ENCODE results near the gene CD300LG.
"Not testable (repeated sequence)": the region's sequence is repeated elsewhere in the genome, so short reads cannot be mapped to it uniquely, and the experiment has no call there.

CD300LG gene, protein sequence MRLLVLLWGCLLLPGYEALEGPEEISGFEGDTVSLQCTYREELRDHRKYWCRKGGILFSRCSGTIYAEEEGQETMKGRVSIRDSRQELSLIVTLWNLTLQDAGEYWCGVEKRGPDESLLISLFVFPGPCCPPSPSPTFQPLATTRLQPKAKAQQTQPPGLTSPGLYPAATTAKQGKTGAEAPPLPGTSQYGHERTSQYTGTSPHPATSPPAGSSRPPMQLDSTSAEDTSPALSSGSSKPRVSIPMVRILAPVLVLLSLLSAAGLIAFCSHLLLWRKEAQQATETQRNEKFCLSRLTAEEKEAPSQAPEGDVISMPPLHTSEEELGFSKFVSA

GRCh38 chr17:43846963-43847371 is at the start of gene CD300LG:
Gene CD300LG (plus strand): TSS chr17:43847176. CDS start chr17:43847217, 41 bp downstream.
- no peak for DNase-seq (ENCODE audit: low read depth)

DNA sequence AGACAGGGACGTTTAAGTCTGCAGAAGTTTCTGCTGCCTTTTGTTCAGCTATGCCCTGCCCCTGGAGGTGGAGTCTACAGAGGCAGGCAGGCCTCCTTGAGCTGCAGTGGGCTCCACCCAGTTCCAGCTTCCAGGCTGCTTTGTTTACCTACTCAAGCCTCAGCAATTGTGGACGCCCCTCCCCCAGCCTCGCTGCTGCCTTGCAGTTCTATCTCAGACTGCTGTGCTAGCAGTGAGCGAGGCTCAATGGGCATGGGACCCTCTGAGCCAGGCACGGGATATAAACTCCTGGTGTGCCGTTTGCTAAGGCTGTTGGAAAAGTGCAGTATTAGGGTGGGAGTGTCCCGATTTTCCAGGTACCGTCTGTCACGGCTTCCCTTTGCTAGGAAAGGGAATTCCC is 49.0 kb upstream of the CD300LG start:
- not testable (repeated sequence) for DNase-seq (ENCODE audit: low read depth)

DNA sequence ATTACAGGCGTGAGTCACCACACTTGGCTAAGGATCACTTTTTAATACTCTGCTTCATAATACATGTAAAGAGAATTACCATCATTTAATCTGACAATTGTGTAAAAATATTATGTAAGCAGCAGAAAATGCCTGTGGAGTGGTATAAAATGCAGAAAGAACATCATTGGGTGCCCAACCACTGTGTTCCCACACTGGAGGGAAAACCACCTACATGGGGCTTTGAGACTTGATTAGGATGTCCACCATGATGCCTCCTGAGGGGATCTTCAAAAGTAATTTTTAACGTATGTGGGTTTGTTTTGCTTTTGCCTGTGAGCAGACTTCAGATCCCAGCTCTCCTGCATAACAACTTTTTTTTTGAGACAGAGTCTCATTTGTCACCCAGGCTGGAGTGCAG is 47.9 kb upstream of the CD300LG start:
- DNase-seq (ENCODE audit: low read depth): no peak

GRCh38 chr17:43800736-43801135 is 46.2 kb upstream of the CD300LG start:
- DNase-seq (ENCODE audit: low read depth): no peak

- no peak for DNase-seq (ENCODE audit: low read depth)
Measured at GRCh38 chr17:43801844-43802243, 45.1 kb upstream of the CD300LG start.

GRCh38 chr17:43803758-43804157 is 43.2 kb upstream of the CD300LG start:
- DNase-seq (ENCODE audit: low read depth): peak; percentile 13

DNA sequence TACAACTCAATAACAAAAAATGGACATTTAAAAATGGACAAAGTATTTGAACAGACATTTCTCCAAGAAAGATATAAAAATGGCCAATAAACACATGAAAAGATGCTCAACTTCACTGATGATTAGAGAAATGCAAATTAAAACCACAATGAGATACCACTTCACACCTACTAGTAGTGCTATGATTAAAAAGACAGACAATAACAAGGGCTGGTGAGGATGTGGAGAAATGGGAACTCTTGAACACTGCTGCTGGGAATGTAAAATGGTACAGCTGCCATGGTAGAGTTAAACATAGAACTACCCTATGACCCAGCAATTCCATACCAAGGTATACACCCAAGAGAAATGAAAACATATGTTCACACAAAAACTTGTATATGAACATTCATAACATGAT is 41.9 kb upstream of the CD300LG start:
- DNase-seq (ENCODE audit: low read depth): no peak

DNA sequence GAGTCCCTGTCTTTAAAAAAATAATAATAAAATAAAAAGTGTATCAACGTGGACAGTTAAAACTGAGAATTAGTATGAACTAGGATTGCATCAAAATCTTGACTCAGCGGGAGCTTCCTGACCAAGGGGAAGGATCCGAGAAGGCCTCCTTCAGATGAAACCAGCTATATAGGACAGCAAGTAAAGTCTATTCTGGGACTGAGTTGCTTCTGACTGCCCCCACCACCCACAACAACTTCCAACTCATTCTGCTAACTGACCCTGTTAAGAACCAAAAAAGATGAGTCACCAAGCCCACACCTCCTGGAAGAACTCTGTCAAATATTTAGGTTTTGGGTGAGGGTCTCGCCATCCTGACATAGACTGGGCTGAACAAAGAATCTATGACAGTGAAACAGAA is 38.9 kb upstream of the CD300LG start:
- no peak for DNase-seq (ENCODE audit: low read depth)

- no peak for DNase-seq (ENCODE audit: low read depth)
Measured at GRCh38 chr17:43809121-43809520, 37.9 kb upstream of the CD300LG start.

DNA sequence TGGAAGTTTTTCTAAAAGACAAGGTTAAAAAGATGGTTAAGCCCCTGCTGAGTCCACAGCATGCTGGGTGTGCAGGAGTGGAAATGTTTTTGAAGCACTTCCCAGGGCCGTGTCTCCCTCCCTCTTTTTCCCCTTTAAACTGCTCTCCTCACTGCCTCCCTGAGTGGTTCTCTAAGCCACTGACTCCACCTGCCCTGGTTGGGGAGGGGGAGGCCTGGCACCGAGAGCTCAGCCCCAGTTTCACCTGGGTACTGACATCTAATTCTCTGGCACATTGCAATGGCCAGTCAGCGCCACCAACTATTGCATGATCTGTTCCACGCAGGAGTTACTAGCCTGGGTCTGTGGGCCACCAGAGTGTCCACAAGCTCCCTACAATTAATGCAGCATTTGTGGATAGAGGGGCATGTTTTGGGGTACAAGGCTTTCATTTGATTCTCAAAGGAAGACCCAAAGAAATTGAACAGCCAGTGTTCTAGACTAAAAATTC is 36.7 kb upstream of the CD300LG start:
- DNase-seq (ENCODE audit: low read depth): no peak

GRCh38 chr17:43810823-43811222 is 36.2 kb upstream of the CD300LG start:
- DNase-seq (ENCODE audit: low read depth): no peak

DNA sequence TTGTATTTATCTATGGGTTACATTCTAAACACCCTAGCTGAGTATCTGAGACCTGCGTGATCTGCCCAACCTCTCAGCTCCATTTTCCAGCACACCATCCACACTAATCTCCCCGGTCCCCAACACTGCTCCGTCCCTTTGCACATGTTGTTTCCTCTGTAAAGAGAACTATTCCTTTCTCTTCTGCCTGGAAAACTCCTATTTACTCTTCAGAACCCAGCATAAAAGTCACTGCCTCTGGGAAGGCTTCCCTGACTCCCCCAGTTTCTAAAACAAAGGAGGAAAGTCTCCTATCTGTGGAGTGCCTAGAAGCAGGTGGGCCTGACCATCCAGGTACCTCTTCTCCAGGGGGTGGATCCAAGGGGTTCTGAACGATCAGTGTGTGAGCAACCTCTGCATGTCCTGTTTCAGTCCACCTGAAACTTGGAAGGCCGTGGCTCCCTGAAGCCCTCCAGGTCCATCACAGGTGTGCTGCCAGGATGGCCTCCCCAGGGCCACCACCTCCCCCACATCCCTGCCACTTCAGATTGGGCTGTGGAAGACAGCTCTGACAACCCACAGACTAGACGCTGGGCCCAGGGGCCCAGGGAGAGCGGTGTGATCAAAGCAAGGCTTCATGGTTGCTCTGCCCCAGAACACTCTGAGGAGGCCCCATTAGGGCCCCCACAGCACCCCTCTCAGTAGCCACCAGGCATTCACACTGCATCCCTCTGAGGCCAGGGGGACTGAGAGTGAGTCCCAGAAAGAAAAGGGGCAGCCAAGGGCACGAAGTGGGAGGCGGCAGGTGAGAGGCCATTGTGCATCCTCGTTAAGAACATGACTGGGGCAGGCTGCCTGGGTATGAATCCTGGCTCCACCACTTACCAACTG is 34.3 kb upstream of the CD300LG start:
- no peak for DNase-seq (ENCODE audit: low read depth)

DNA sequence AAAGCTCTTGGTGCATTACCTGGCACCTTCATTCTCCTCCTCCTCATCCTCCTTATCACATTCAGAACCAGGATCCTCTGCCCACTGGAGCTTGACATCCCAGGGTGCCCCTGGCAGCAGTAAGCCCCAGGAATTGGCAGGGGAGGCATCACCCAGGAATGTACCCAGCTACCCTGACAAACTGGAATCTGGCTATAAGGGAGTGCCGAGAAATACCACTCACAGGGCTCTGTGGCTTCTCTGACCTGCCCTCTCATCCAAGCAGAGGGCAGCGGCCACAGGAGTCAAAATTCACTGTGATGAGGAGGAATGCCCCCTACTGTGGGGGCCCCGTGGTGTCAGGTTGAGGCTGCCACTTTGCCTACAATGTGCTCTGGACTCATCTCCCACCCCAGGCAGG is 33.6 kb upstream of the CD300LG start:
- DNase-seq (ENCODE audit: low read depth): no peak

GRCh38 chr17:43814026-43814425 is 33.0 kb upstream of the CD300LG start:
- no peak for DNase-seq (ENCODE audit: low read depth)

- peak; percentile 88 for DNase-seq (ENCODE audit: low read depth)
Measured at GRCh38 chr17:43814714-43815113, 32.3 kb upstream of the CD300LG start.

DNA sequence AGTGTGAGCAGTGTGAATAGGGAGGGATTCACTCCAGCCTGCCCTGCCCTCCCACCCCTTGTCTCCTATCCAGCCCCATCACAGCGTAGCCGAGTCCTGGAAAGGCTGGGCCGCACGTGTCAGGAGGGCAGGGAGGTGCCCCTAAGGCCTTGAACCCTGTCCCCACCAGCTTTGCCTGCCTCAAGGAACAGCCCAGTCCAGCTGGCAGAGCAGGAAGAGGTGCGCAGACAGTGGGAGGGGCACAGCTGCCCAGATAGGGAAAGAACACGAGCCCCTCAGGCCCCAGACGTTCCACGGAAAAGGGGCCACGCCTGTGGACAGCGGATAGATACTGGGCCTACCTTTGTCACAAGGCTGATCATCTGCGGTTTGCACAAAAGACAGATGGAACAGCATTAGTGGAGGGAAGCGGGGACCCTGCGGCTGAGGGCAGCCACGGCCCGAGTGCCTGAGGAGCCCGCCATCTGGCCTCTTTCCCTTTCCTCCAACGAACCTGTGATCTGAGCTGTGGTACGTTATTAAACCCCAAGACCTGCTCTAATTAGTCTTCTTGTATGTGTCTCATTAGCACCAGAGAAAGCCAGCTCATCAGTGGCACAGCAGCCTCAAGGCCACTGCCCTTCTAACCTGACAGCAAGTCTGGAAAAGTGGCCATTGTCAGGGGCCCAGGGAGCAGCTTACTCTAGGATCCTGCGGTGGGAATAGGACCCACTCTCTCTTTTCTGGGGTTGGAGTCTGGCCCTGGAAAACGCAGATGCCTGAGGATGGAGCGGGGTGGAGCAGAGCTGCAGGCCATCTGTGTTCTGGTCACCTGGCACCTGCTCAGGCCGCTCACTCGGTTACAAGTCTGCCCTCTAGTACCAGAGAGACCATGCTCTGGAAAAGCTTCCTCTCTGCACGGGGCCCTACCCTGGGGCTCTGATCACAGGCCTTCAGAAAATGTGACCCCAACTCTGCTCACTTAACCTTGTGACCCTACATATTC is 30.3 kb upstream of the CD300LG start:
- DNase-seq (ENCODE audit: low read depth): no peak

DNA sequence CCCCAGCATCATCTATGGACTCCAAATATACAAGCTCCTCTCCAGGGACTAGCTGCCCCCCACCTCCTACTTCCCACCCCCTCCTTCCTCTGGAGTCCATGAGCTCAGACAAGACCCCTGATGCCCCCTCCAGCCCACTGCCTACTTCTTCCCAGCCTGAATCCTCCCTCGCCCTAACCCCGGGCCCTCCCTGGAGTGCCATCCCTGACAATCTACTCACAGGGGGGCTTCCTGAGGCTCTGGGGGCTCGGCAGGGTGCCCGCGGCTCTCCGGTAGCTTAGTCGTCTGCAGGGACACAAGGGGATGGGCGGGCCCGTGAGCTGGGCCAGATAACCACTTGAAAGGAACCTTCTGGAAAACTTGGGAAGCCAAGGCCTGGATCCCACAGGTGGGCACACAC is 29.1 kb upstream of the CD300LG start:
- no peak for DNase-seq (ENCODE audit: low read depth)

DNA sequence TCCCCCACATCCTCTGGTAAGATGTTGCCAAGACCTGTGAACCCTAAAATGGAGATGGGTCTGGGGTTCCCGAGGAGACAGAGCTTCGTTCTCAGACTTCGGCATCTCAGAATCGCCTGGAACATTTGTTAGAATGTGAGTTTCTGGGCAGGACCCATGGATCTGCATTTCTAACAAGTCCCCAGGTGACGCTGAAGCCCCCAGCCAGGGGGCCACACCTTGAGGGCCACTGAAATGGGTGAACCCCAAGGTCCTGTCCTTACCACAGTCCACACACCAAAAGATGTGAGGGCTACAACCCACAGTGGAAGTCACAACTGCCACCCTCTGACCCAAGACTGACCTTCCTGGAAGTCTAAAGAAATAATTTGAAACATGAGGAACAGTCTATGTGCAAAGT is 28.0 kb upstream of the CD300LG start:
- DNase-seq (ENCODE audit: low read depth): no peak

GRCh38 chr17:43820759-43821158 is 26.2 kb upstream of the CD300LG start:
- no peak for DNase-seq (ENCODE audit: low read depth)

- DNase-seq (ENCODE audit: low read depth): no peak
Measured at GRCh38 chr17:43822570-43823190, 24.3 kb upstream of the CD300LG start.

DNA sequence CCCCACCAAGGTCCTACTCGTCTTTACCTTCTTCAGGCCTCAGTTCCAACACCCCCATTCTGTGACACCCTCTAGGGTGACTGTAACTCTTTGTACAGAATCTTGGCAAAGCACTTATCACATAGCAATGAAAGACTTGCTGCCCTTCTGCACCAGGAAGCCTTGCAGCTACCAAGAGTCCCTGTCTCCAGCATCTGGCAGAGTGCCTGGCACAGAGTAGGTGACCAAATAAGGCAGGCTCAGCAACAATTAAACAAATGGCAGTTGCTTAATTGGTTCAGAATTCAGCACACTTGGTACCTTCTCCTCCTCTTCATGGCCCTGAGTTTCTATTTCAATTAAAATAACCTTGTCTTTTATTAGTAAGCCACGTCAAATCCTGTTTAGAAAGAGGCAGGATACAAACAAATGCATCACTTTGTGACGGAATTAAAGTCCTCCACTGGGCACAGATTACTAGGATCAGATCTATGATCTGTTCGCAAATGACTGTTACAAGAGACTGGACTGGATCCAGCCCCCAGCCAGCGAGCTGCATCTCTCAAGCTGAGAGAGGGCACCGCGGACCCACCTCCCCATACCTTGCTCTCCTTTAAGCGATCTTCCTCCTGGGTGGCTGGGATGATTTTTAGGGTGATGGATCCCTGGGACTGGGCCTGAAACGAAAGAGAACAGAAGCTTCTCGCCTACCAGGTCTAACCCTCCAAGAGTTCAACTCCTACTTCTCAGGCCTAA is 23.5 kb upstream of the CD300LG start:
- peak; percentile 41 for DNase-seq (ENCODE audit: low read depth)

Measured in EH (cell line).